Measurements from ENCODE around the gene CEND1.

GRCh38 chr11:804599-804964 is 14.7 kb upstream of the CEND1 start:
- no peak for TF ChIP-seq CTCF (IDR thresholded peaks at IDR 0.05)
- TF ChIP-seq POLR2A (IDR thresholded peaks at IDR 0.05) = no peak

Data from thyroid gland (tissue), 4 donors.